H9 (cell line): ENCODE data around the gene LRR1. TPM values are rescaled to one million over a fixed set of nuclear protein-coding genes. Genes with fewer than 3 reads are reported as not detected.

Experiments used
- DNase-seq: peaks from one replicate; pipeline ENCODE4 v3.0.0-alpha.2; 2017
- H2AFZ ChIP-seq: one replicate; pipeline ENCODE4 v1.6.1; 2013; ENCODE audit warnings: mild to moderate bottlenecking, low read length, control low read depth, moderate library complexity
- H2AK5ac ChIP-seq: 2 replicates; pipeline ENCODE4 v1.6.1; 2013; ENCODE audit warnings: low read length, control low read depth, mixed read lengths; ENCODE audit not compliant: insufficient read length
- H2BK120ac ChIP-seq: one replicate; pipeline ENCODE4 v1.6.1; 2013; ENCODE audit warnings: low read depth, mild to moderate bottlenecking, low read length, control low read depth, inconsistent platforms; ENCODE audit not compliant: poor library complexity, severe bottlenecking
- H2BK12ac ChIP-seq: 2 replicates; pipeline ENCODE4 v1.6.1; 2013; ENCODE audit warnings: low read length, control low read depth, mixed read lengths, low read depth; ENCODE audit not compliant: insufficient read length
- H2BK15ac ChIP-seq: 2 replicates; pipeline ENCODE4 v1.6.1; 2013; ENCODE audit warnings: low read depth, low read length, control low read depth
- H2BK20ac ChIP-seq: one replicate; pipeline ENCODE4 v1.6.1; 2013; ENCODE audit warnings: low read depth, mild to moderate bottlenecking, low read length, control low read depth, inconsistent platforms; ENCODE audit not compliant: poor library complexity, severe bottlenecking
- H2BK5ac ChIP-seq: 2 replicates; pipeline ENCODE4 v1.6.1; 2013; ENCODE audit warnings: low read length, control low read depth, mixed read lengths; ENCODE audit not compliant: insufficient read length
- H3K14ac ChIP-seq: 2 replicates; pipeline ENCODE4 v1.6.1; 2013; ENCODE audit warnings: low read length, control low read depth; ENCODE audit not compliant: insufficient read depth
- H3K18ac ChIP-seq: 2 replicates; pipeline ENCODE4 v1.6.1; 2013; ENCODE audit warnings: low read depth, mild to moderate bottlenecking, mixed read lengths, low read length, control low read depth; ENCODE audit not compliant: insufficient read length
- H3K23ac ChIP-seq: 2 replicates; pipeline ENCODE4 v1.6.1; 2013; ENCODE audit warnings: low read length, control low read depth, mixed read lengths, low read depth; ENCODE audit not compliant: insufficient read length
- H3K23me2 ChIP-seq: 2 replicates; pipeline ENCODE4 v1.6.1; 2013; ENCODE audit warnings: low read depth, mild to moderate bottlenecking, mixed read lengths, low read length, control low read depth; ENCODE audit not compliant: insufficient read length, poor library complexity, severe bottlenecking
- H3K27ac ChIP-seq: 2 replicates; pipeline ENCODE4 v1.5.1; 2013; ENCODE audit warnings: low read length, control low read depth, mixed read lengths, low read depth; ENCODE audit not compliant: insufficient read length
- H3K27me3 ChIP-seq: 2 replicates; pipeline ENCODE4 v1.6.1; 2013; ENCODE audit warnings: low read length, control low read depth, inconsistent platforms; ENCODE audit not compliant: insufficient read depth
- H3K4ac ChIP-seq: 2 replicates; pipeline ENCODE4 v1.6.1; 2013; ENCODE audit warnings: low read depth, mild to moderate bottlenecking, control low read depth, inconsistent platforms, low read length, moderate library complexity
- H3K4me1 ChIP-seq: 2 replicates; pipeline ENCODE4 v1.6.1; 2013; ENCODE audit warnings: low read length, control low read depth, inconsistent platforms; ENCODE audit not compliant: insufficient read depth
- H3K4me2 ChIP-seq: 2 replicates; pipeline ENCODE4 v1.6.1; 2013; ENCODE audit warnings: low read length, control low read depth, mixed read lengths; ENCODE audit not compliant: insufficient read length, insufficient read depth
- H3K56ac ChIP-seq: 2 replicates; pipeline ENCODE4 v1.6.1; 2013; ENCODE audit warnings: low read depth, mild to moderate bottlenecking, mixed read lengths, low read length, control low read depth; ENCODE audit not compliant: insufficient read length
- H3K79me1 ChIP-seq: 2 replicates; pipeline ENCODE4 v1.6.1; 2013; ENCODE audit warnings: low read depth, mild to moderate bottlenecking, moderate library complexity, low read length, control low read depth, inconsistent platforms; ENCODE audit not compliant: insufficient read depth, poor library complexity, severe bottlenecking
- H3K79me2 ChIP-seq: 2 replicates; pipeline ENCODE4 v1.6.1; 2013; ENCODE audit warnings: low read length, control low read depth, inconsistent platforms; ENCODE audit not compliant: insufficient read depth
- H3K9ac ChIP-seq: 2 replicates; pipeline ENCODE4 v1.6.1; 2013; ENCODE audit warnings: low read length, control low read depth, mixed read lengths; ENCODE audit not compliant: insufficient read length; ENCODE audit errors: extremely low read depth
- H3K9me3 ChIP-seq: one replicate; pipeline ENCODE4 v1.6.1; 2013; ENCODE audit warnings: low read depth, low read length, inconsistent platforms; ENCODE audit not compliant: control insufficient read depth
- H3T11ph ChIP-seq: one replicate; pipeline ENCODE4 v1.6.1; 2013; ENCODE audit warnings: mild to moderate bottlenecking, low read length, control low read depth, inconsistent platforms
- H4K20me1 ChIP-seq: one replicate; pipeline ENCODE4 v1.6.1; 2013; ENCODE audit not compliant: control insufficient read depth, insufficient read length, insufficient read depth
- H4K5ac ChIP-seq: 2 replicates; pipeline ENCODE4 v1.6.1; 2013; ENCODE audit warnings: low read depth, mild to moderate bottlenecking, mixed read lengths, low read length, control low read depth; ENCODE audit not compliant: insufficient read length
- H4K8ac ChIP-seq: replicated peaks from 2 replicates; pipeline ENCODE4 v1.6.1; 2013; ENCODE audit warnings: low read length, control low read depth, mixed read lengths, low read depth; ENCODE audit not compliant: insufficient read length
- H4K91ac ChIP-seq: 2 replicates; pipeline ENCODE4 v1.6.1; 2013; ENCODE audit warnings: low read depth, mild to moderate bottlenecking, moderate library complexity, mixed read lengths, low read length, control low read depth; ENCODE audit not compliant: insufficient read length
- H3K27ac Mint-ChIP-seq, 3 experiments: 2 replicates in 2 of 3; 3 replicates in 1 of 3; pipeline ENCODE4 v1.8.0; 2020 to 2021; ENCODE audit warnings: mixed read lengths in 3 of 3, mild to moderate bottlenecking in 1 of 3, moderate library complexity in 1 of 3
- H3K27me3 Mint-ChIP-seq: 2 replicates; pipeline ENCODE4 v1.8.0; 2021; ENCODE audit warnings: low read depth, mild to moderate bottlenecking, moderate library complexity, mixed read lengths
- H3K36me3 Mint-ChIP-seq, 3 experiments: 2 replicates in 2 of 3; 3 replicates in 1 of 3; pipeline ENCODE4 v1.8.0; 2020 to 2021; ENCODE audit warnings: low read depth in 3 of 3, mixed read lengths in 3 of 3; ENCODE audit not compliant: insufficient read depth in 1 of 3
- H3K4me1 Mint-ChIP-seq, 2 experiments: 2 replicates each; pipeline ENCODE4 v1.8.0; 2020; ENCODE audit warnings: mixed read lengths in 2 of 2
- H3K4me3 Mint-ChIP-seq, 2 experiments: 2 replicates in 1 of 2; 3 replicates in 1 of 2; pipeline ENCODE4 v1.8.0; 2020 to 2021; ENCODE audit warnings: mild to moderate bottlenecking in 2 of 2, mixed read lengths in 2 of 2, moderate library complexity in 1 of 2
- H3K9me3 Mint-ChIP-seq, 2 experiments: 2 replicates in 1 of 2; 3 replicates in 1 of 2; pipeline ENCODE4 v1.8.0; 2020; ENCODE audit warnings: mild to moderate bottlenecking in 2 of 2, mixed read lengths in 2 of 2, moderate library complexity in 1 of 2
- WGBS: extraction: QIAGEN DNeasy Blood & Tissue Kit; methylation state at CpG from one replicate; pipeline ENCODE4 v1.1.7; 2013; ENCODE audit warnings: missing lambda C conversion rate, low lambda C conversion rate, mixed read lengths; ENCODE audit not compliant: insufficient read length; ENCODE audit errors: extremely low coverage; 5-methylcytosine and 5-hydroxymethylcytosine counted together
- total RNA-seq: library from RNA; stranded (reverse); gene quantifications from 2 replicates; pipeline ENCODE4 v1.2.1, GENCODE V29; 2021
- TF ChIP-seq, protein P1 (sequence below): fragments of 200-600 bp; sonication (generic); conservative IDR thresholded peaks from 3 replicates; pipeline ENCODE4 v1.8.0; 2021; ENCODE audit warnings: antibody characterized with exemption, mild to moderate bottlenecking

Gene LRR1
- total RNA-seq, 1 experiment from 2014 or later, result 38.6 TPM

DNA sequence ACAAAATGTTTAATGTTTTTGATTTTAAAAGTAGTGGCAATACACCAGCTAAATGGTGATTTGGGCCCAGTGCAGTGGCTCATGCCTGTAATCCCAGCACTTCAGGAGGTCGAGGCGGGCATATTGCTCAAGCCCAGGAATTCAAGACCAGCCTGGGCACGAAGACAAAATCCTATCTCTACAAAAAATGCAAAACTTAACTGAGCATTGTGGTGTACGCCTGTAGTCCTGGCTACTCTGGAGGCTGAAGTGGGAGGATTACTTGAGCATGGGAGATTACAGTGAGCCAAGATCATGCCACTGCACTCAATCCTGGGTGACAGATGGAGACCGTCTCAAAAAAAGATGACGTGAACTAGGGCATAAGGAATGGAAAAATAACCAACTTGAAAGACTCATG, 17.0 kb downstream of the LRR1 start:
- no peak overlapping the region for H3K4ac ChIP-seq
- Mint-ChIP-seq H3K9me3 (no peaks in the 10 kb centered on the region; a peak in 1 of 5 replicates), H3K4me1 (peaks cover 6 to 8% of the 10 kb centered on the region in 2 experiments; a peak in 3 of 4 replicates), H3K27me3 (no peaks in the 10 kb centered on the region), H3K36me3 (peaks cover 10 to 45% (median 28%) of the 10 kb centered on the region in 3 experiments), H3K27ac (peak overlapping the region in 1 of 3 experiments; percentile 91; a peak in 2 of 7 replicates), H3K4me3 (no peak overlapping the region)
- peaks cover under 1% of the 10 kb centered on the region for H3K23me2 ChIP-seq
- H2AK5ac ChIP-seq, result no peak overlapping the region
- no peak overlapping the region for H3K18ac ChIP-seq
- H3K79me2 ChIP-seq, result peaks cover 8% of the 10 kb centered on the region; the same call in 1 of the 2 replicates
- no peak overlapping the region for H3T11ph ChIP-seq
- H3K14ac ChIP-seq, result no peak overlapping the region
- H3K4me1 ChIP-seq, result no peaks in the 10 kb centered on the region
- no peak overlapping the region for H3K4me2 ChIP-seq
- H2BK20ac ChIP-seq, result no peak overlapping the region
- no peak overlapping the region for H3K23ac ChIP-seq
- no peak overlapping the region for H2BK12ac ChIP-seq
- no peak overlapping the region for H2BK120ac ChIP-seq
- H3K9me3 ChIP-seq, result no peaks in the 10 kb centered on the region
- WGBS, result no CpG with 5 or more reads among the region's 6 CpGs
- no peak overlapping the region for H2BK5ac ChIP-seq
- H3K79me1 ChIP-seq, result no peaks in the 10 kb centered on the region
- H4K20me1 ChIP-seq, result no peaks in the 10 kb centered on the region
- no peak overlapping the region for H4K8ac ChIP-seq
- DNase-seq, result no peak
- H2BK15ac ChIP-seq, result no peak overlapping the region
- no peaks in the 10 kb centered on the region for H3K27me3 ChIP-seq
- no peak overlapping the region for H3K9ac ChIP-seq
- H4K5ac ChIP-seq, result no peak overlapping the region
- no peak overlapping the region for H2AFZ ChIP-seq
- H3K27ac ChIP-seq, result no peak overlapping the region
- no peak overlapping the region for H4K91ac ChIP-seq
- TF ChIP-seq, protein P1, sequence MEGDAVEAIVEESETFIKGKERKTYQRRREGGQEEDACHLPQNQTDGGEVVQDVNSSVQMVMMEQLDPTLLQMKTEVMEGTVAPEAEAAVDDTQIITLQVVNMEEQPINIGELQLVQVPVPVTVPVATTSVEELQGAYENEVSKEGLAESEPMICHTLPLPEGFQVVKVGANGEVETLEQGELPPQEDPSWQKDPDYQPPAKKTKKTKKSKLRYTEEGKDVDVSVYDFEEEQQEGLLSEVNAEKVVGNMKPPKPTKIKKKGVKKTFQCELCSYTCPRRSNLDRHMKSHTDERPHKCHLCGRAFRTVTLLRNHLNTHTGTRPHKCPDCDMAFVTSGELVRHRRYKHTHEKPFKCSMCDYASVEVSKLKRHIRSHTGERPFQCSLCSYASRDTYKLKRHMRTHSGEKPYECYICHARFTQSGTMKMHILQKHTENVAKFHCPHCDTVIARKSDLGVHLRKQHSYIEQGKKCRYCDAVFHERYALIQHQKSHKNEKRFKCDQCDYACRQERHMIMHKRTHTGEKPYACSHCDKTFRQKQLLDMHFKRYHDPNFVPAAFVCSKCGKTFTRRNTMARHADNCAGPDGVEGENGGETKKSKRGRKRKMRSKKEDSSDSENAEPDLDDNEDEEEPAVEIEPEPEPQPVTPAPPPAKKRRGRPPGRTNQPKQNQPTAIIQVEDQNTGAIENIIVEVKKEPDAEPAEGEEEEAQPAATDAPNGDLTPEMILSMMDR, result no peak
- no peak overlapping the region for H3K56ac ChIP-seq
